ENCODE data around the gene VDAC2.
A peak's percentile ranks its signal among the peaks of the same experiment; 100 is the strongest.

GRCh38 chr10:75245354-75246250 is 35.0 kb downstream of the VDAC2 start:
- no peak for TF ChIP-seq CTCF (IDR thresholded peaks at IDR 0.05)
- peak in 1 of 4 donors; percentile 9 for TF ChIP-seq POLR2A (IDR thresholded peaks at IDR 0.05)

Measured in esophagus squamous epithelium (tissue), 4 donors.